GM21825 (cell line): ENCODE data around the gene MMP20.

Source experiments
- ATAC-seq: cut with Tn5 transposase; IDR thresholded peaks from one replicate; pipeline ENCODE4 v1.9.1; 2021; ENCODE audit warnings: mild to moderate bottlenecking, moderate library complexity; ENCODE audit not compliant: unreplicated experiment

MMP20 gene

GRCh38 chr11:102623998-102624397 lies 1.1 kb downstream of the MMP20 start:
- ATAC-seq, result no peak

DNA sequence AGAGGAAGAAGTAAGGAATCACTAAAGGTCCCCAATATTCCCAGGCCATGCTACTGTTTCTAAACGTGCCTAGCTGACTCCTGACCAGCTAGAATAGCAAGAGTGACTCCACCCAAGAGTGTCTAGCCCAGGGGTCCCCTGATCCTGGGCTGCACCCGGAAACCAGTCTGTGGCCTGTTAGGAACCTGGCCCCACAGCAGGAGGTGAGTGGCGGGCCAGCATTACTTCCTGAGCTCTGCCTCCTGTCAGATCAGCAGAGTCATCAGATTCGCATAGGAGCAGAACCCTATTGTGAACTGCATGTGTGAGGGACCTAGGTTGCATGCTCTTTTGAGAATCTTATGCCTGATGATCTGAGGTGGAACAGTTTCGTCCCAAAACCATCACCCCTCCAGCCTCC lies 2.0 kb downstream of the MMP20 start:
- no peak for ATAC-seq

DNA sequence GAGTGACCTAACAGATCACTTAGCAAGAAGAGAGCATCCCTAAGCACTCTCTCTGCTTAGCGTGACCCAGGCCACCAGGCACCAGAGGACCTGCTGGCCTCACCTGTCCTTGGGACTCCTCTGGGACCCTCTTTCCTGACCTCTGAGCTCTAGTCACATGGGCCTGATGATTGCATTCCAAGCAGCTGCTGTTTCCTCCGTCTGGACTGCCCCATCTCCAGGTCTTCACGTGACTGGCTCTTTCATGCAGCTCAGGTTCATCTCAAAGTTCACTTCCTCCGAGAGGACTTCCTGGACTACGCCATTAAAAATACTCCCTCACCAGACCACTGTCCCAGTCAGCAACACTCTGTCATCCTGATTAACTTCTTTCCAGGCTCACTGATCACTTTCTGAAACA lies 2.9 kb downstream of the MMP20 start:
- ATAC-seq, result no peak

GRCh38 chr11:102620818-102621561 lies 4.1 kb downstream of the MMP20 start:
- ATAC-seq, result no peak

DNA sequence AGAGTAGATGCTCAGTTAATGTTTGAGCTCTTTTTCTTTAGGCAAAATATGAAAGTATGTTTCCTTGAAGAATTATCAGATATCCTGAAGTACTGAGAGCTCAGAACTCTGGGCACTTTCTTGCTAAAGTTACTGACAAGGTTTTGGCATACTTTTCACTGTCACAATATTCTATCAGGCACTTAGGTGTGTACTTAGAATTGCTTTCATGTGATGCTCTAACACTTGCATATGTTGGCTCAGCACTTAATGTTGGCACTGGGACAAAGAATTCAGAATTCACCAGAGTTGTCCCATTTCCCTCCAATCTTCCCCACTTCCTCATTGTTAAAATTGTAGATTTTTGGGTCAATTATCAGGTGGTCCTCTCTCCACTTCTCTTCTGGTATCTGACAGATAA lies 5.0 kb downstream of the MMP20 start:
- no peak for ATAC-seq

- no peak for ATAC-seq
Measured at GRCh38 chr11:102617466-102618008, 7.6 kb downstream of the MMP20 start.

GRCh38 chr11:102615894-102616432 lies 9.2 kb downstream of the MMP20 start:
- no peak for ATAC-seq

DNA sequence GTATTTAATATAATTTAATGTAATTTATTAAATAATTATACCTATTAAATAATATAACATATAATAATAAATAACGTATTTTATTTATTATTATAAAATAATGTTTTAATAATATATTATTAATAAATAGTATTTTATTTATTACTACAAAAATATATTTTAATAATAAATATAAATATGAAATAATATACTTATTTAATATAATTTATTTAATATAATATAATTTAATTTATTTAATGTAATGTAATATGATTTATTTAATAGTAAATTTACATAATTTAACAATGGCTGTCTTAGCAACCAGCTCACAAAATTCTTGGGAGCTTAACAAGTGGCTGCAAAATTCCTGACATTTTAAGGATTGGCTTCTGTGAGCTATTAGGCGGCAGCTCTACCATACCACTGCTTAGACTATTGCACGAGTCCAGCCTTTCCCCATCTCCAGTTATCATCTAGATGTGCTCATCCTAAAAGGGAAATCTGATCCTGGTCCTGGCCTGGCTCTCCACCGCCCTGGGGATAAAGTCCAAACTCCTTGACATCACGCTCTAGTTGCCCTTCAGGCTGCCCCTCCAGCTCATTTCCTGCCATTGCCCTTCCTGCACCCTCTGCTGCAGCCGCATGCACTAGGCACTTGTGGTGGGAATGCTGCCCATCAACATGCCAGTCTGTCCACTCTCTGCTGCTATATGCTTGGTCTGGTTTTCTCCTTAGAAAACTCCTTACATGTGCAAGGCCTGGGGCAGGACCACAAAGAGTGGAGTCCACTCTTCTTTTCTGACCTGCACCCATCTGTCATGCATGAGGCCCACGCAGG lies 9.8 kb downstream of the MMP20 start:
- ATAC-seq, result no peak

DNA sequence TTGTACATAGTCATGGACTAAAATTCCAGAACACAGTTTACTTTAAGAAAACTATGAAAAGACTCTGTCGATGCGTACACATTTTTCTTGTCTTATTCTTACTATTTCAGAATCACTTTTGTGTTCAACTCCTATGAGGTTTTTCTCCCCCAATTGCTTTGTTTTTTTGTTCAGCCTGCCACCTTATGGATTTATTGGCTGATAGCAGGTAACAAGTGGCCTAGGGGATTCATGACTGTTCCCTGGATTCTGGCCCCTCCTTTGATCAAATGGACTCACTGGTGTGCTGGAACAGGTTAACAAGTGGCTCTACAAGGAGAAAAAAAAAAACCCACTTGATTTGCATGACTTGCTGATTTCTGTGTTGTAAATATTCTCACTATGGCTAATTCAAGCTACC lies 10.6 kb downstream of the MMP20 start:
- no peak for ATAC-seq

GRCh38 chr11:102614031-102614430 lies 11.1 kb downstream of the MMP20 start:
- no peak for ATAC-seq

DNA sequence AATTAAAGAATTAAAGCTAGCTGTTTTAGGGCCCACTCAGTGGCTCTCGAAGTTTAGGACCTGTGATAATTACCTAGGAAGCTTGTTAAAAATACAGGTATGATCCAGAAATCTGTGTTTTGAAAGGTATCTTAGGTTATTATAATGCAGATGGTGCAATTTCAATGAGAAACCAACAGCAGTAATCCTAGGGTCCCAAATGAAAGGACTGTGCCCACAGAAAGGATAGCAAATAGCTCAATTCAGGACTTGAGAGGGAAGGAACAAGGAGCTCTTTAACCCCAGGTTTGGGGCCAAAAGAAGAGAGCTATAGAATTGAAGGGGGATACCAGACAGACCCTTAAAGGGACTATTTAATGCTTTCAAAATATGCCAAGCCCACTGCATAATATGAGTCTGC lies 11.7 kb downstream of the MMP20 start:
- ATAC-seq, result no peak

DNA sequence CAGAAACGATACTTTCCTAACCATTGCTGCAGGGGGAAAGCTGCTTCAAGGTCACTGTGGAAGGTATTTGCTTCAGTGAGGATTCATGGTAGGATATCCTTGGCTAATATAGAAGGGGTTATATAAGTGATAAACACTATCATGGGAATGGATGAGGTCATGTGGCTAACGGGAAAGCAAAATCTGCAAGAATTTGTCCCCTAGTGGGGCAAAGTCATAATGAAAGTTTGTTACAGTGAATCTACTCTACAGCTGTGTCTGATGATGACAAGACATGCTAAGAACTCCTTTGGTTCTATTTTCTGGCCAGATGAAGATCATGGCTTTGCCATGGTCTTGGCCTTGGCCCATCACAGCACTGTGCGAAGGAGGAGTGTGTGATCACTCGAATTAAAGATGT lies 13.8 kb downstream of the MMP20 start:
- ATAC-seq, result peak; percentile 54

DNA sequence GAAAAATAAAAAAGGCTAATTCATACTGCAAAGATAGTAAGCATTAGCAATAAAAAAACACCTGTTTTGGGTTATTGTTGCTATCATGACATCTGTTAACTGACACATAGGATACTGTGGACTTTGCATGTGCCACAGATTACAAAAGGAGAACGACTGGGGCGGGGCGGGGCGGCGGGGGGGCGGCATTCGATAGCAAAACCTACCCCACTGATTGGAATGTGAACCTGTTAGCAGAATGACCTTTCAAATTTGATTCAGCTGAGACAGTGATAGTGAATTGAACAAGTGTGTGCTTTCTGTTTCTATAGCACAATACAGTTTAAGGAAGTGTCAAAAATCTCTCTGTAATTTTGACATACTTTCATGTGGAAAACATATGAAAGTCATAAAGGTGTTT lies 14.9 kb downstream of the MMP20 start:
- ATAC-seq, result no peak

GRCh38 chr11:102608699-102609098 lies 16.4 kb downstream of the MMP20 start:
- no peak for ATAC-seq

- no peak for ATAC-seq
Measured at GRCh38 chr11:102604875-102605274, 20.3 kb downstream of the MMP20 start.

DNA sequence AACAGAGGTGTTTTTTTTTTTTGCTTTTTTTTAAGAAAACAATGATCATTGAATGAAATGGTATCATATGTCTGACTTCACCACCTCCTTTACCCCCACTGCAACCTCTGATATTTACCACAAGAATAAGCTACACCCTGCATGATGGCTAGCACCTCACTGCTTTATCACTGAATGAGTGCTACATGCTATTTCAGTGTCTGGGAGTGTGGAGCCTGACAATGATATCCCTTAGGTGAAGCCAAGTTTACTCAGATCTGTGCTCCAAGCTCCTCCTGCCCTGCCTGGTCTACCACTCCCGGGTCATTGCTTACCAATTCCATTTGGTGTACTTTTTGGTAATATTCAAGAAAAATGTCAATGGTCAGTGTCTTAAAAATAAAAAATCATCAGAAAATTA lies 21.1 kb downstream of the MMP20 start:
- no peak for ATAC-seq

DNA sequence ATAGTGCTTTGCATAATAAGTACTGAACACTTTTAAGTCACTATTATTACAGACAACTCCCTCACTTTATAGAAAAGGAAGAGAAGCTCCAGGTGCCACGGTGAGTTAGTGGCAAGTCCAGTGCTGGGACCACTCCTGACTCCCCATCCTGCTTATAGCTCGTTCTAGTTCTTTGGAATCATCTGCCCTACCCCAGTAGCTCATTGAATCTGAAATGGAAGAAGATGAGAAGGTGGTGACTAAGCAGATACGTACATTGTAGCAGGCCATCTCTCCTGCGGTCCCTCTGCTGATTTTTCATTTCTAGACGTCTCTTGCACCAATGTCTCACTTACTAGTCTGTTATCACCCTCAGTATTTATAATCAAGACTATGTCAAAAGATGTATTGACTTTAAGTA lies 21.6 kb downstream of the MMP20 start:
- no peak for ATAC-seq

- no peak for ATAC-seq
Measured at GRCh38 chr11:102603091-102603490, 22.0 kb downstream of the MMP20 start.

DNA sequence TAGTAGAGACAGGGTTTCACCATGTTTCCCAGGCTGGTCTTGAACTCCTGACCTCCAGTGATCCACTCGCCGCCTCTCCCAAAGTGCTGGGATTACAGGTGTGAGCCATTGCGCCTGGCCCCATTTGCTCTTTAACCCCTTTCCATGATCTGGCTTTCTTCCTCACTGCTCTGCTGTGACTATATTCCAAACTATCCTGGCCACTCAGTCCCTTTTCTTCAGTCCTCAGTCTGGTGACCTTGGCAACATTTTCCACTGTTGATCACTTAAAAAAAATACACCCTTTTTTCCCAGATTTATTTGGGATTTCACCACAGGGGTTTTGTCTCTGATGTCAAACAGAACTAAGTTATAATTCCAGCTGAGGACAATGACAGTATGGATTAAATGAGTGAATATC lies 24.5 kb downstream of the MMP20 start:
- no peak for ATAC-seq

DNA sequence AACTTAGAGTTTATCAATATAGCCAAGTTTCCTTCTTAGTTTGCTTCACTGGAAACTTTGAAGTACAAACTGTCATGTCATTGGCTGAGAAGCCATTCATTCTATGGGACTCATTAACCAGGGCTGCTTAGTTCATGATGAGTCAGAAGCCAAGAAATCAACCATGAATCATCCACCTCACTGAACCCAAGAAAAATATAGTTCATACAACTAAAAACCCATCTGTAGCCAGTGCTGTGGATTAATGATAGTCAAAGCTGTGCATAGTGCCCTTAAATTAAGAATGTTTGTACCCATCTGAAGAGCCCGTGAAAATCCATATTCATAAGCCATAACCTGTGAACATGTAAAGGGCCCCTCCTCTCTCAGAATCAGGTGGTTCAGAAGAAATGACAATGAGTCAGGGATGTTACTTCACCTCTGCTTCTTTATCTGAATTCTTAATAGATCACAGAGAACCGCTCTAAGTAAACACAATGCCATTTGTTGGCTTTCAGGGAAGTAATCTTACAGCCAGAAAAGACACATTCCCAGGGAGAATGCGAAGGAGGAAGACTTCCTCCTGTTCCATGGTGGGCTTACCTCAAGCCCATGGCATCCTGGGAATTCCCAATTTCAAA lies 25.4 kb downstream of the MMP20 start:
- ATAC-seq, result peak; percentile 95

- ATAC-seq, result no peak
Measured at GRCh38 chr11:102598272-102598671, 26.9 kb downstream of the MMP20 start.
